Common myeloid progenitor, CD34-positive (primary cell): ENCODE results near the gene MYO18A.
"Not testable (repeated sequence)": the region's sequence is repeated elsewhere in the genome, so short reads cannot be mapped to it uniquely, and the experiment has no call there.

ENCODE experiments used
- CTCF ChIA-PET: fragments of 350-600 bp; sonication (Branson Sonifier 250); formaldehyde crosslinking; loops from one replicate; lab custom pipeline; 2021; ENCODE audit warnings: antibody characterized with exemption; lab: Charles Lee
- POLR2A ChIA-PET: fragments of 350-600 bp; sonication (Branson Sonifier 250); formaldehyde crosslinking; loops from one replicate; lab custom pipeline; 2021; ENCODE audit warnings: antibody characterized with exemption; lab: Charles Lee
- DNase-seq, 3 donors: peaks; one replicate each; pipeline versions ENCODE4 v3.0.0 to v3.0.0-alpha.2; 2013
- H3K27ac ChIP-seq, 2 experiments: 1 replicate in 1 of 2; 2 replicates in 1 of 2; pipeline ENCODE4 v1.7.0; 2013; ENCODE audit warnings: inconsistent platforms in 2 of 2, low read length in 2 of 2, mild to moderate bottlenecking in 2 of 2, low read depth in 1 of 2, moderate library complexity in 1 of 2; ENCODE audit not compliant: severe bottlenecking in 2 of 2, insufficient read depth in 1 of 2, poor library complexity in 1 of 2
- H3K27me3 ChIP-seq, 5 experiments: replicated peaks in 2 of 5; 1 replicate in 3 of 5; 2 replicates in 2 of 5; pipeline versions ENCODE4 v1.6.1 to v1.7.0; 2013; ENCODE audit warnings: low read length in 4 of 5, mild to moderate bottlenecking in 2 of 5, moderate library complexity in 2 of 5, inconsistent platforms in 1 of 5; ENCODE audit not compliant: insufficient read depth in 5 of 5, control insufficient read depth in 4 of 5
- H3K36me3 ChIP-seq, 4 experiments: 1 replicate in 2 of 4; 2 replicates in 2 of 4; pipeline versions ENCODE4 v1.6.1 to v1.7.0; 2013; ENCODE audit warnings: low read length in 3 of 4, control low read depth in 1 of 4, mild to moderate bottlenecking in 1 of 4; ENCODE audit not compliant: control insufficient read depth in 4 of 4, insufficient read depth in 4 of 4
- H3K4me1 ChIP-seq, 4 experiments: 1 replicate in 3 of 4; 2 replicates in 1 of 4; pipeline versions ENCODE4 v1.6.1 to v1.7.1; 2013; ENCODE audit warnings: low read length in 3 of 4, mild to moderate bottlenecking in 3 of 4, control low read depth in 1 of 4, inconsistent platforms in 1 of 4, moderate library complexity in 1 of 4; ENCODE audit not compliant: control insufficient read depth in 4 of 4, insufficient read depth in 4 of 4; ENCODE audit errors: control extremely low read depth in 1 of 4
- H3K4me3 ChIP-seq, 7 experiments: 1 replicate in 4 of 7; 2 replicates in 3 of 7; pipeline versions ENCODE4 v1.5.1 to v1.7.0; 2013; ENCODE audit warnings: mild to moderate bottlenecking in 7 of 7, low read length in 6 of 7, moderate library complexity in 6 of 7, inconsistent platforms in 2 of 7, low read depth in 2 of 7, control low read depth in 1 of 7; ENCODE audit not compliant: insufficient read depth in 4 of 7, control insufficient read depth in 1 of 7; ENCODE audit errors: extremely low read depth in 1 of 7
- H3K9me3 ChIP-seq, 5 experiments: 1 replicate in 4 of 5; 2 replicates in 1 of 5; pipeline versions ENCODE4 v1.6.1 to v1.7.1; 2013; ENCODE audit warnings: low read length in 4 of 5, mild to moderate bottlenecking in 2 of 5, inconsistent platforms in 1 of 5, low read depth in 1 of 5, moderate library complexity in 1 of 5; ENCODE audit not compliant: control insufficient read depth in 4 of 5, insufficient read depth in 2 of 5; ENCODE audit errors: control extremely low read depth in 1 of 5
- WGBS: methylation state at CpG from one replicate; pipeline ENCODE4 v1.1.5; 2013; ENCODE audit not compliant: insufficient coverage; 5-methylcytosine and 5-hydroxymethylcytosine counted together

MYO18A gene

DNA sequence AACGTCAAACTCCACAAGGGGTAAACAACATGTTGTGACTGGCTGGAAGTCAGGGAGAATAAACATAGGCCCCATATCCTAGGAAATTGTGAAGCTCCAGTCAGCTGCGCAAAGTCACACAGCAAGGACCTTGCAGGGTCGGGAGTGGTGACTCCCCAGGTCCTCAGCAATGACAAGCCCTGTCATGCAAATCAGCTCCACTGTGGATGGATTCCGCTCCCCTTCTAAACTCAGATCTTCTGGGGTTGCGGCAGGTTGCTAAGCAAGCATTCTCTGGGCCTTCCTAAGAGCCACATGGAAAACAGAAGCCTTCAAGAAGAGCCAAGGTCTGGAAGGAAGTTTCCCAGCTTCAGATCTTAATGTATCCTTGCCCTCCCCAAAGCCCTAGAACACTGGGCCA lies 28.9 kb upstream of the MYO18A start:
- H3K27ac ChIP-seq: no peak overlapping the region
- H3K27me3 ChIP-seq: peaks cover 0 to 2% (median 0%) of the 10 kb centered on the region in 5 experiments
- H3K9me3 ChIP-seq: no peaks in the 10 kb centered on the region
- ChIA-PET CTCF (interaction anchor here (0.8 to 6.9 kb wide), 3 partner anchors 10 to 60 kb away, joined by 3 to 53 read pairs (median 11); partner anchors contain the start of gene MYO18A), POLR2A (no interaction called here)
- H3K36me3 ChIP-seq: no peaks in the 10 kb centered on the region
- 100% methylated on average over 5 of the region's 5 CpGs for WGBS
- DNase-seq: no peak
- no peaks in the 10 kb centered on the region for H3K4me1 ChIP-seq
- H3K4me3 ChIP-seq: no peak overlapping the region

GRCh38 chr17:29207975-29208374 lies 27.8 kb upstream of the MYO18A start:
- no peak for DNase-seq
- POLR2A ChIA-PET: no interaction called here
- peaks cover 0 to 2% (median 0%) of the 10 kb centered on the region in 5 experiments for H3K27me3 ChIP-seq
- no peaks in the 10 kb centered on the region for H3K4me1 ChIP-seq
- H3K27ac ChIP-seq: no peak overlapping the region
- no peaks in the 10 kb centered on the region for H3K9me3 ChIP-seq
- CTCF ChIA-PET: interaction anchor here (0.5 to 6.9 kb wide), 7 partner anchors 11 to 83 kb away, joined by 3 to 53 read pairs (median 5); no protein-coding TSS in a partner anchor
- H3K4me3 ChIP-seq: no peak overlapping the region
- no CpG with 5 or more reads among the region's 2 CpGs for WGBS
- H3K36me3 ChIP-seq: no peaks in the 10 kb centered on the region

DNA sequence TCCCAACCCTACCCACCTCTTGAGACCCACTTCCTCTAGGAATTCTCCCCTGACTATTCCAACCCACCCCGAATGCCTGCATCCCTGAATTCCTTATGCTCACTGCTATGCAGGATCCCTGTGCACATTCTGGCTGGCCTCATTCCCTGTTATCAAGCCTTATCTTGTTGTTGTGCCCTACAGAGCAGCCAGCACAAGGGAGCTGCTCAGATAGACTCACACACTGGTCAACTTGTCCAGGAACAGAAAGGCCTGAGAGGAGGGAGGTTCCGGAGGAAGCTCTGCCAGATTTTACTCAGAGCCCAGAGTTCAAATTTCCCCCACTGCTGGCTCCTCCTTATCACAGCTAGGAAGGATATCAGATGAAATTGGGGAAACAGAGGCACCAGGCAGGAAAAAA lies 24.8 kb upstream of the MYO18A start:
- CTCF ChIA-PET: interaction anchor here (1.1 to 6.9 kb wide), 3 partner anchors 9 to 14 kb away, joined by 4 to 53 read pairs (median 5); no protein-coding TSS in a partner anchor
- DNase-seq: no peak
- Histone ChIP-seq H3K27ac (no peak overlapping the region), H3K27me3 (peaks cover 0 to 2% (median 0%) of the 10 kb centered on the region in 5 experiments), H3K9me3 (no peaks in the 10 kb centered on the region), H3K36me3 (no peaks in the 10 kb centered on the region), H3K4me3 (no peak overlapping the region), H3K4me1 (no peaks in the 10 kb centered on the region)
- 92% methylated on average over 2 of the region's 2 CpGs for WGBS
- POLR2A ChIA-PET: no interaction called here

DNA sequence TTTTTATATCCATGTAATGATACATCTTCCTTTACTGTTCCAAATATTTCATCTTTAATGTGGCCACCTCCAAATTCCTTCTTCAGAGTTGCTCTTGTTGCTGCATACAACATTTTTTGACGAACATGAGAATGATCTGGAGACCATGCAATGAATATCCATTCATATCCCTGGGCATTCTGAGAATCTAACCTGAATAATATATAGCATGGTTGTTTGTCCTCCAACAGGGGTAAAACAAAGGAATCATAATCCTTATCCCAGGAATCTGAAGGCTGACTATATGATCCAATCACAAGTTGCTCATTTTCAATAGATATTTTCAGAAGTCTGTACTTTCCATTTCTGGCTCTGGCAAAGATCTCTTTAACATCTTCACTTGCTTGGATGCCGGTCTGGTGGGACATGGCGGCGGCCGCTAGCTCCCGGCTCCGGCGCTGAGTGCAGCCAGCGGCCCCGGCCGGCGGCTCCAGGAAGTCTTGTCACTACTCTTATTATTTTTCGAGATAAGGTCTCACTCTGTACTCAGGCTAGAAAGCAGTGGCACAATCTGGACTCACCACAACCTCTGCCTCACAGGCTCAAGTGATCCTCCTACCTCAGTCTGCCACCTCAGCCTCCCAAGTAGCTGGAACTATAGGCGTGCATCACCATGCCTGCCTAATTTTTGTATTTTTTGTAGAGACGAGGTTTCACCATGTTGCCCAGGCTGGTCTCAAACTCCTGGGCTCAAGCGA lies 24.0 kb upstream of the MYO18A start:
- CTCF ChIA-PET: interaction anchor here (1.2 to 6.9 kb wide), 3 partner anchors 9 to 54 kb away, joined by 5 to 53 read pairs (median 6); no protein-coding TSS in a partner anchor
- DNase-seq: peak in 2 of 3 donors; percentile 31 to 55
- H3K9me3 ChIP-seq, H3K27ac ChIP-seq, H3K36me3 ChIP-seq, H3K4me3 ChIP-seq, H3K27me3 ChIP-seq, H3K4me1 ChIP-seq, POLR2A ChIA-PET: not testable (repeated sequence)
- 40% methylated on average over 12 of the region's 16 CpGs for WGBS

DNA sequence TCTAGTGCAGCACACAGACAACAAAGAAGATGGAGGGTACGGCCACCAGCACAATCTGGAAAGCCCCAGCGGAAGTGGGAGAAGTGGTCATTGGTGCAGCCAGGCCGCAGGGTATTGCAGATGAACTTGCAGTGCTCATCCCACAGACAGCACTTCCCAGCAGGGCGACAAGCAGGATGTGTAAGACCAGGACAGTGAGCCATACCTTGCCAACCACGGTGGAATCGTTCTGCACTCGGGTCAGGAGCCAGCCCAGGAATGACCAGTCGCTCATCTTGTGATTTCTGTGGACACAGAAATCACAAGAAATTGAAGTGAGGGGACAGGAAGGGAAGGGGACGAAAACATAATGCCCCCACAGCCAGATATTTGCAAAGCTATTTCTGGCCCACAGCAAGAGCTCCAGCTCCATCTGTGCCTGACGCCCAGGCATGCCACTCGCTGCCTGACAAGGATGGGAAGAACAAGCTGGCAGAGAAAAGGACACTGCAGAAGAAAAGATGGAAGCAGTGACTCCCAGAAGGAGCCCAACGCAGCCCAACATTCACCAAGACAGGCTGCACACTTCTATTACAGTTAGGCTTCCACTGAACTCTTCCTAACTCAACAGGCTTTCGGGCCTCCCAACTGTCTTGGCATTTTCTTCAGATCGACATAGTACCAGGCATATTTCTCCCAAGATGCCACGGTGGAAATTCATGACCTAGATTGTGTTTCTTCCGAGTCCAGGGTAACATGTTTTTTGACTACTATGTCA lies 17.5 kb upstream of the MYO18A start:
- DNase-seq: no peak
- Histone ChIP-seq H3K27me3 (no peaks in the 10 kb centered on the region), H3K4me1 (peaks cover 0 to 32% (median 16%) of the 10 kb centered on the region in 4 experiments), H3K4me3 (no peak overlapping the region), H3K36me3 (no peaks in the 10 kb centered on the region), H3K9me3 (no peaks in the 10 kb centered on the region), H3K27ac (no peak overlapping the region)
- ChIA-PET CTCF (interaction anchor here (1.1 to 1.5 kb wide), 4 partner anchors 17 to 33 kb away, joined by 3 to 8 read pairs (median 4); partner anchors contain the start of gene MYO18A), POLR2A (no interaction called here)
- WGBS: over 99% methylated on average over 12 of the region's 16 CpGs

GRCh38 chr17:29196769-29197515 lies 16.7 kb upstream of the MYO18A start:
- Histone ChIP-seq H3K4me3 (no peak overlapping the region), H3K27ac (no peak overlapping the region), H3K4me1 (peaks cover 0 to 32% (median 16%) of the 10 kb centered on the region in 4 experiments), H3K9me3 (no peaks in the 10 kb centered on the region), H3K27me3 (no peaks in the 10 kb centered on the region), H3K36me3 (no peaks in the 10 kb centered on the region)
- 95% methylated on average over 7 of the region's 9 CpGs for WGBS
- POLR2A ChIA-PET: no interaction called here
- peak in 1 of 3 donors; percentile 40 for DNase-seq
- CTCF ChIA-PET: interaction anchor here (1.0 to 1.8 kb wide), 5 partner anchors 16 to 48 kb away, joined by 3 to 8 read pairs (median 5); partner anchors contain the start of gene MYO18A
